HG03342 (cell line): ENCODE measurements around the gene NDUFC2.
A peak's percentile ranks its signal among the peaks of the same experiment; 100 is the strongest.
"Not testable (repeated sequence)": the region's sequence is repeated elsewhere in the genome, so short reads cannot be mapped to it uniquely, and the experiment has no call there.

Experiments used
- ATAC-seq: cut with Tn5 transposase; IDR thresholded peaks from one replicate; pipeline ENCODE4 v1.9.1; 2021; ENCODE audit warnings: mild to moderate bottlenecking, moderate library complexity; ENCODE audit not compliant: unreplicated experiment

Gene NDUFC2

GRCh38 chr11:78080084-78080817, 589 bp upstream of the NDUFC2 start:
- ATAC-seq = no peak

DNA sequence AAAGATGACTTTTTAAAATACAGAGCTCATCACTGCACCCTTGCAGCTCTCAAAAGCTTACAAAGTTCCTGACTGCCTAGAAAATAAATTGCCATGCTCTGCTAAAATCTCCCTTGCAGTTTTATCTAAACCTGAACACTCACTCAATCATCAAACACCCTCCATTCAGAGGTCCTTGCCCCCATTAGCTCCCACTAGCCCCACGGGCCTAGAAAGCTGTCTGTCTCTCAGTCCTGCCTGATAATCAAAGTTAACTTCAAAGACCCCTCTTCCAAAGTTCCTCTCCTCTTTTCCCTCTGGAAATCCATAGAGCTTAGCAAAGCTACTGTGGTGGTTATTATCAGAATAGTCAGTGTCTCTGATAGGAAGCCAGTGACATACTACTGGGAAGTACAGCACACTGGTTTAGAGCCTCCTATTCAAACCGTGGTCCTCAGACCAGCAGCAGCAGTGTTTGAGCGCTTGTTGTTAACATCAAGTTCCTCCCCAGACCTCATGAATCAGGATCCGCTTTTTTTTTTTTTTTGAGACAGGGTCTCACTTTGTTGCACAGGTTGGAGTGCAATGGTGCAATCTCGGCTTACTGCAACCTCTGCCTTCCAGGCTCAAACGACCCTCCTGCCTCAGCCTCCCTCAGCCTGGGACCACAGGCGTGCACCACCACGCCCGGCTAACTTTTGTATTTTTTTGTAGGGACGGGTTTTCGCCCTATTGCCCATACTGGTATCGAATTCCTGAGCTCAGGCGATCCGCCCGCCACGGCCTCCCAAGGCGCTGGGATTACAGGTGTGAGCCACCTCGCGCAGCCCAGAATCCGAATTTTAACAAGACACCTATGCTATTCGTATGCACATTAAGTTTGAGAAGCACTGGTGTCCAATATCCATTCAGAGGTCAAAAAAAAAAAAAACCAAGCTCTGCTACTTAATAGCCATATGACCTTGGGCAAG, 1.2 kb downstream of the NDUFC2 start:
- peak; percentile 4 for ATAC-seq

GRCh38 chr11:78077592-78077991, 2.1 kb downstream of the NDUFC2 start:
- not testable (repeated sequence) for ATAC-seq

DNA sequence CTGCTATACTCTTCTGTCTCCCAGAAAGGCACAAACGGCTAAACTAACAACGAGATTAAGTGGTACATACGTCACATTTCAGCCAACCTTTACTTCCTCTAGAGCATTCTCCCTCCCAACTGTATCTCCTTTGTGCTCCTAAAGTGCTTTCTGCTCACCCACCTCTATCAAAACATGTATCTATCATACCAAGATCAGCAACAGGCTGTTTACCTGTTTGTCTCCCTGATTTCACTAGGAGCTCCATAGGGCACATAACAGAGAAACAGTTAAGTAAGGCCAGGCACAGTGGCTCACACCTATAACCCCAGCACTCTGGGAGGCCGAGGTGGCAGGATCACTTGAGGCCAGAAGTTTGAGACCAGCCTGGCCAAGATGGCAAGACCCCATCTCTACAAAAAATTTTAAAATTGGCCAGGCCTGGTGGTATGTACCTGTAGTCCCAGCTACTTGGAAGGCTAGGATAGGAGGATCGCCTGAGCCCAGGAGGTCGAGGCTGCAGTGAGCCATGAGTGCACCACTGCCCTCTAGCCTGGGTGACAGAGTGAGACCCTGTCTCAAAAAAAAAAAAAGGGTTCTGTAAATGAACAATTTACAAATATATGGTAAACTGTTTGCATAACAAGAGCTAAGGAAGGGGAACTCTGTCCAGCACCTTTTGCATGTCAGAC, 2.8 kb downstream of the NDUFC2 start:
- ATAC-seq = no peak

- no peak for ATAC-seq
Observed at GRCh38 chr11:78074756-78075155, 4.9 kb downstream of the NDUFC2 start.

DNA sequence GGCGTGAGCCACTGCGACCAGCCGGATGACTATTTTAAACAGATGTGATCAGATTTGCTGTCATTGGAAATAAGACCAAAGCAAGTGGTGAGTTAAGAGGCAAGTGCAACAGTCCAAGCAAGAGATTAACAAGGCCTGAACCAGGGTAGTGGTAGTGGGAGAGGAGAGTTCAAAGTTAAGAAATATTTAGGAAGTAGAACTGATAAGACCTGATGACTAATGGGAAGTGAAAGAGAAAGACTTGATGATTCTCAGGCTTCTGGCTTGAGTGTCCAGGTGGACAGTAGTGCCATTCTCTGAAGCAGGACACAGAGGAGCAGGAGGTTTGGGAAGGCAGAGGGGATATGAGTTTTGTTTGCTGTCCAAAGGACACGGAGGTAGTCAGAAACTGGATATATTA, 7.2 kb downstream of the NDUFC2 start:
- ATAC-seq = no peak

DNA sequence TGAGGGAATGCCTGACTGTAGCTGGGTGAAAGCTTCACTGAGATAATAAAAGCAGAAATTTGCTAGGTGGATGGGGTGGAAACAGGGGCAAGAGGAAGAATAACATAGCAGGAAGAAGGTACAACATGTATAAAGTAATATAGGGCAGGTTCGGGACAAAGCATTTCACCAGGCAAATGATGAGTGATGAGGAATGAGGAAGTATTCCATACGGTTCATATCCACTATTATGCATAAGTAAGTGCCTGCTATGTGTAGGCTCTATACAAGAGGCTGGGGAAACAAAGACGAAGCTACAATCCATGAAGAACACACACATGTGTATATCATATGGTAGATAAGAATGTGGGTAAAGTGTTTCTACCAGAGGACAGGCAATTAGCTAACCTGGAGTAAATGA, 7.9 kb downstream of the NDUFC2 start:
- ATAC-seq = no peak

DNA sequence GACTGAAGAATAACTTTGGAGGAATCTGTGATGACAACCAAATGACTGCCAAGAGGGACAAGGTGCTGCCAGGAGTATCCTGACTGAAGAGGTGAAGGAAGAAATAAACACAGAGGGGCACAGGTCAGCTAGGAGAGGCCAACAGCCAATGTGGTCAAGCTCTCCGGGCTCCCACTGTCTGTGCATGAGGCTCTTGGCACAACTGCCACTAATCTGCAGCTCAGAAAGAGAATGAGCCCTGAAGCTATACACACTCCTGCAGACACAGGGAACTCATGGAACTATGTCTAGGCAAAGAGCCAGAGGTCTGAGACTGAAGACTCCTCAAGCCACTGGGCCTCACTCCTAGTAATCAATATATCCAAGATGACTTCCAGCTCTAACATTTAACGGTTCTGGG, 9.0 kb downstream of the NDUFC2 start:
- ATAC-seq = no peak

GRCh38 chr11:78069465-78069864, 10.2 kb downstream of the NDUFC2 start:
- ATAC-seq = no peak

DNA sequence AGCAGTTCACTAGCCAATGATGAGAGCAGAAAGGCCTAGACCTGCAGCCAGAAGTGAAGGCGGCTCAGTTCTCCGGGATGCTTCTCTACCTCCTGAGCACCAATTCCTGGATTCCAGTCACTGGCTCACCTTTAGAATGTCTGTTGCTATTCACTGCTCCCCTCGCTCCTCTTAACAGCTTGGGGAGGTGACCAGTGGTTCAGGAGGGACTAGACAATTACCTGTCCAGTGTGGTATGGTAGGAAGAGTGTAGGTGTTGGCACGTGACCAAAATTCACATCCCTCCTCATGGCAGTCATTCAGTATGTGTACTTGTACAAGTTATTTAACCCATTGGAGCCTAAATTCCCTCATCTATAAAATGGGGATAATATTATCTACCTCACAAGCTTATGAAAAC, 12.0 kb downstream of the NDUFC2 start:
- ATAC-seq = no peak

DNA sequence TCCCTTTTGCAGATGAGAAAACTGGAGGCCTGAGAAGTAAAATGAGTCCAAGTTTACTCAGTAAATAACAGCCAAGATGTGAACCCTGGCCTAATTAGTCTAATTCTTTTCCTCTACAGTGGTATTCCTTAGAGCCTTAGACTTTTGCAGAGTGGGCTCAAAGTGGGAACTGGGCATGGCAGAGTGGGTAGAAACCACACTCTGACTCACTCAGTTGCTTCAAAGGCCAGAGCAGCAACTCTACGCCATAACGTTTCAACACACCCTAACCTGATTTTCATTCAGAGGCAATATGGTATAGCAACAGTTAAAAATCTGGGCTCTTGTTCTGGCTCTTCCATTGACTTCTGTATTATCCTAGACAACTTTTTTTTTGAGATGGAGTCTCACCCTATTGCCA, 13.2 kb downstream of the NDUFC2 start:
- ATAC-seq = no peak

DNA sequence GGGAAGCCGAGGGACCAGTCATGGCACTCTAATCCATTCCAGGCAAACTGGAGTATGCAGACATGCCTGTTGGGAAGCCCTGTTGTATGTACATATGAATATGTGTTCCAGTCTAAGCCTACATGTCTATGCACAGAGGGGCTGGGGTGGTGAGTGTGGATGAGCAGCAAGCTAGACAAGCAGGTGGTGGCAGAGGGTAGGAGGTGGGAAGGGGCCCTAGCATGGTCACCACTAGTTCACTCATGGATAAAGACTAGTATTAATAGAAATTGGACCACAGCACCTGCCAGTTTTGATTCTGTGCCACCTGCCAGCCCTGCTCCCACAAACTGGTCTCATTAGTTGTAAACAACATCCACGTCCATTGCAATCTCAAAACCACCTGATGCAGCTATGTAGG, 14.5 kb downstream of the NDUFC2 start:
- no peak for ATAC-seq

GRCh38 chr11:78063440-78064181, 16.1 kb downstream of the NDUFC2 start, which contains the start of gene THRSP:
Gene THRSP, plus strand, starts transcription at chr11:78063861. Its CDS starts 21 bp downstream, at chr11:78063882.
- no peak for ATAC-seq

- no peak for ATAC-seq
Observed at GRCh38 chr11:78062671-78063070, 17.0 kb downstream of the NDUFC2 start.

GRCh38 chr11:78061921-78062311, 17.7 kb downstream of the NDUFC2 start:
- no peak for ATAC-seq

DNA sequence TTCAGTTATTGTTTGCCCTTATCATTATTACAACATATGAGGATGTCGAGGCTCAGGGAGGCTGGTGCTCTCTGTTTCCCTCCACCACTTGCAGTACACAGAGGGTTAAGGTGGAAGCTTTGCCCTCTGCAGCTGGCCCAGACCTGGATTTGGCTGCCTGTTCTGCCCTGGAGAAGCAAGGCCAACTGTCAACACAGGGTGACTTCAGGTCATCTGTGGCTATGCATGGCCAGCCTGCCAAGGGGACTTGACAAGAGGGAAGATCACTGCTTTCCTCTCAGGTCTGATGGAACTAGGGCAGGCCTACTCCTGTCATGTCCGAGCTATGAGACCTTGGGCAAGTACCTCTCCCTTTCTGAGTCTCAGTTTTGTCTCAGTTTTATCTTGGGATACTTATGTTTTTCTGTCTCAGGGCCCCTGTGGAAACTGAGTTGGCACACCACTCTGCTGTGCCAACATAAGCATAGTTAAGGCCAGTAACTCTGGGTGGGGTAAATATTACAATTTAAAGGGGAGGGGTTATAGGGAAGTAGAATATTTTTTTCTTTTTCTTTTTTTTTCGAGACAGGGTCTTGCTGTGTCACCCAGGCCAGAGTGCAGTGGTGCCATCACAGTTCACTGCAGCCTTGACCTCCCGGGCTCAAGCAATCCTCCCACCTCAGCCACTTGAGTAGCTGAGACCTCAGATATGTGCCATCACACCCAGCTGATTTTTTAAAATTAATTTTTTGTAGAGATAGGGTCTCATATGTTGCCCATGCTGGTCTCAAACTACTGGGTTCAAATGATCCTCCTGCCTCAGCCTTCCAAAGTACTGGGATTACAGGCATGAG, 18.4 kb downstream of the NDUFC2 start:
- no peak for ATAC-seq

DNA sequence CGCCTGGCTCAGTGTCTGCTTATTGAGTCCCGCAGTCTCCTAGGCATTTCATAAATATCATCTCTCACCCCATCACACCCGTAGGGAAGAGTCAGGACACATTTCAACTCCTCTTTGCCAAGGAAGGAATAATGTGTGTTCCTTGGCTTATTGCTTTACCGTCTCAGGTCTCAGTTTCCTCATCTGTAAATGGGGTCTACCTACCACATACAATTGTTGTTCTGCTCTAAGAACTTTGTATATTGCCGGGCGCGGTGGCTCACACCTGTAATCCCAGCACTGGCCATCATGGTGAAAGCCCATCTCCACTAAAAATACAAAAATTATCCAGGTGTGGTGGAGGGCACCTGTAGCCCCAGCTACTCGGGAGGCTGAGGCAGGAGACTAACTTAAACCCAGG, 19.1 kb downstream of the NDUFC2 start:
- no peak for ATAC-seq

DNA sequence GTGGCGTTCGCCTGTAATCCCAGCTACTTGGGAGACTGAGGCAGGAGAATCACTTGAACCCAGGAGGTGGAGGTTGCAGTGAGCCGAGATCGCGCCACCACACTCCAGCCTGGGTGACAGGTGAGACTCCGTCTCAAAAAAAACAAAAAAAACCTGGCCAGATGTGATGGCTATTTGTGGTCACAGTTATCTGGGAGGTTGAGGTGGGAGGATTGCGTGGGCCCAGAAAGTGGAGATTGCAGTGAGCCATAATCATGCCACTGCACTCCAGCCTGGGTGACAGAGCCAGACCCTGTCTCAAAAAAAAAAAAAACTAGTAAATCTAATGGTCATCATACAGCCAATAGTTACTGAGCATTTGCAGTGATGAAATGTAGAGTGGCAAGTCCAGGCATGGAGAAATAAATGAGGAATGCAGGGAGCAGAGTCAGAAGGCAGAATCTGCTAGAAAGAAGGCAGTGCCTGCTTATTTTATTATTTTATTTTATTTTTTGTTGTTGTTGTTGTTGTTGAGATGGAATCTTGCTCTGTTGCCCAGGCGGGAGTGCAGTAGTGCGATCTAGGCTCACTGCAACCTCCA, 19.8 kb downstream of the NDUFC2 start:
- ATAC-seq = not testable (repeated sequence)

DNA sequence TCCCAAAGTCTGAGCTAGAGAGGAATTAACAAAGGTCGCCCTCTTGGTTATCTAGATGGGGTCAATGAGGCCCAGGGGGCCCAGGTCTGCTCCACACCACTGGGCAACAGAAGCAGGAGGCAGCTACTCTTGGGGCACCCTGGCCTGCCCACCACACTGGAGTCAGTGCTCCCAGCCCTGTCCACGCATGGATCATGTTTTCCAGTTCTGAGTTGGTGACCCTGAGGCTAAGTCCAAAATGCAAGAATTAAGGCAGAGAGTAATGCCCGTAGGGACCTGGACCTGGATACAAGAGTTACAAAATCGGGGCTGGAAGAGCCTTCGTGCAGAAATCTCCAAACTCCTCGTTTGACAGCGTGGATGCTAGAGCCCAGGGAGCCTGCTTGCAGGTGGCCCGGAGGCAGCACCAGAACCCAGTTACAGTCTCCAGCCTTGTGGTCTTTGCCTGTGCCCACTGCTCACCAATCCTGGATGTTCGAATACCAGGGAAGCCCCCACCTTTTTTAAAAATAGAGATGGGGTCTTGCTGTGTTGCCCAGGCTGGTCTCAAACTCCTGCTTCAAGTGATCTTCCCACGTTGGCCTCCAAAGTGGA, 22.1 kb downstream of the NDUFC2 start:
- no peak for ATAC-seq
